Keratinocyte (primary cell): ENCODE results near the gene DTNBP1.
"Not testable (repeated sequence)": the region's sequence is repeated elsewhere in the genome, so short reads cannot be mapped to it uniquely, and the experiment has no call there.

Source experiments
- EZH2 ChIP-seq: IDR thresholded peaks from one replicate; pipeline ENCODE4 v1.6.1; 2012; ENCODE audit warnings: inconsistent platforms, mild to moderate bottlenecking, low read length, moderate library complexity
- TF ChIP-seq, protein P1 (sequence below), 3 experiments: IDR thresholded peaks in 1 of 3; conservative IDR thresholded peaks in 1 of 3; optimal IDR thresholded peaks in 1 of 3; 2 replicates in 2 of 3; 3 replicates in 1 of 3; pipeline versions ENCODE3 to v1.5.1; 2011; ENCODE audit warnings: low read length in 3 of 3, mild to moderate bottlenecking in 3 of 3, moderate library complexity in 2 of 3, control low read depth in 1 of 3, inconsistent platforms in 1 of 3; ENCODE audit not compliant: insufficient read depth in 2 of 3; ENCODE audit errors: extremely low read depth in 1 of 3

DNA sequence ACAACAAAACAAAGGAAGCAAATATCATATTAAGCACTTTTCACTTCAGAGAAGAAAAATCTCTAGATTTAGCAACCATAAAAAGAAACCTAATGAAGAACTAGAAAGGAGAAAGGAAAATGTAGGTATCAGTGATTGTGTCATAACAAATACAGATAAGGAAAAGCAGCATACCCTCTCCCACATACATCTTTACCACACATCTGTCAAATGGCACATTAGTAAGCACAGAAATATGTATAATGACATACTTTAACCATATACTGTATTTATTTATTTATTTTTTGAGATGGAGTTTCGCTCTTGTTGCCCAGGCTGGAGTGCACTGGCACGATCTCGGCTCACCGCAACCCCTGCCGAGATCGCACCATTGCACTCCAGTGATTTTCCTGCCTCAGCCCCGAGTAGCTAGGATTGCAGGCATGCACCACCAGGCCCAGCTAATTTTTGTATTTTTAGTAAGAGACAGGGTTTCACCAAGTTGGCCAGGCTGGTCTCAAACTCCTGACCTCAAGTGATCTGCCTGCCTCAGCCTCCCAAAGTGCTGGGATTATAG lies 12.7 kb downstream of the DTNBP1 start:
- TF ChIP-seq, protein P1, sequence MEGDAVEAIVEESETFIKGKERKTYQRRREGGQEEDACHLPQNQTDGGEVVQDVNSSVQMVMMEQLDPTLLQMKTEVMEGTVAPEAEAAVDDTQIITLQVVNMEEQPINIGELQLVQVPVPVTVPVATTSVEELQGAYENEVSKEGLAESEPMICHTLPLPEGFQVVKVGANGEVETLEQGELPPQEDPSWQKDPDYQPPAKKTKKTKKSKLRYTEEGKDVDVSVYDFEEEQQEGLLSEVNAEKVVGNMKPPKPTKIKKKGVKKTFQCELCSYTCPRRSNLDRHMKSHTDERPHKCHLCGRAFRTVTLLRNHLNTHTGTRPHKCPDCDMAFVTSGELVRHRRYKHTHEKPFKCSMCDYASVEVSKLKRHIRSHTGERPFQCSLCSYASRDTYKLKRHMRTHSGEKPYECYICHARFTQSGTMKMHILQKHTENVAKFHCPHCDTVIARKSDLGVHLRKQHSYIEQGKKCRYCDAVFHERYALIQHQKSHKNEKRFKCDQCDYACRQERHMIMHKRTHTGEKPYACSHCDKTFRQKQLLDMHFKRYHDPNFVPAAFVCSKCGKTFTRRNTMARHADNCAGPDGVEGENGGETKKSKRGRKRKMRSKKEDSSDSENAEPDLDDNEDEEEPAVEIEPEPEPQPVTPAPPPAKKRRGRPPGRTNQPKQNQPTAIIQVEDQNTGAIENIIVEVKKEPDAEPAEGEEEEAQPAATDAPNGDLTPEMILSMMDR (optimal IDR thresholded peaks at IDR 0.05 in 1 of 3, IDR thresholded peaks at IDR 0.05 in 1 of 3, conservative IDR thresholded peaks at IDR 0.05 in 1 of 3; ENCODE audit: extremely low read depth in 1 of 3, insufficient read depth in 2 of 3, low read length in 3 of 3): not testable (repeated sequence)
- not testable (repeated sequence) for TF ChIP-seq EZH2
